CD4-positive, alpha-beta T cell (primary cell): ENCODE data around the gene TEX29. TPM values are rescaled to one million over a fixed set of nuclear protein-coding genes. Genes with fewer than 3 reads are reported as not detected.

Experiments
- ATAC-seq: fragments of 200-7000 bp; cut with Tn5 transposase; one replicate; pipeline ENCODE4 v1.10.0; 2022; ENCODE audit warnings: mild to moderate bottlenecking; ENCODE audit not compliant: poor library complexity
- CTCF ChIA-PET: fragments of 350-600 bp; sonication (Branson Sonifier 250); formaldehyde crosslinking; loops from one replicate; lab custom pipeline; 2021; ENCODE audit warnings: antibody characterized with exemption, inconsistent platforms; lab: Charles Lee
- POLR2A ChIA-PET: fragments of 350-600 bp; sonication (Branson Sonifier 250); formaldehyde crosslinking; loops from one replicate; lab custom pipeline; 2021; ENCODE audit warnings: antibody characterized with exemption, inconsistent platforms; lab: Charles Lee
- DNase-seq, 14 experiments: peaks; one replicate each; pipeline ENCODE4 v3.0.0-alpha.2; 2013 to 2020; ENCODE audit warnings: mixed read lengths in 2 of 14
- H3K27ac ChIP-seq, 2 donors: one replicate each; pipeline versions ENCODE4 v1.5.1 to v1.7.0; 2013; ENCODE audit warnings: low read length in 2 of 2, low read depth in 1 of 2, mild to moderate bottlenecking in 1 of 2
- H3K27me3 ChIP-seq, 2 experiments: 1 replicate in 1 of 2; 2 replicates in 1 of 2; pipeline versions ENCODE4 v1.6.1 to v1.7.0; 2013; ENCODE audit warnings: low read length in 2 of 2, control low read depth in 1 of 2, mild to moderate bottlenecking in 1 of 2, moderate library complexity in 1 of 2; ENCODE audit not compliant: insufficient read depth in 2 of 2, control insufficient read depth in 1 of 2
- H3K36me3 ChIP-seq: one replicate; pipeline ENCODE4 v1.6.1; 2013; ENCODE audit warnings: low read length, control low read depth; ENCODE audit not compliant: insufficient read depth
- H3K4me1 ChIP-seq: one replicate; pipeline ENCODE4 v1.6.1; 2013; ENCODE audit warnings: low read length, control low read depth; ENCODE audit not compliant: insufficient read depth
- H3K4me3 ChIP-seq: one replicate; pipeline ENCODE4 v1.5.1; 2013; ENCODE audit warnings: mild to moderate bottlenecking, low read length, moderate library complexity
- H3K9me3 ChIP-seq, 2 experiments: 1 replicate in 1 of 2; 2 replicates in 1 of 2; pipeline versions ENCODE4 v1.6.1 to v1.7.0; 2013; ENCODE audit warnings: low read length in 2 of 2, mild to moderate bottlenecking in 2 of 2, control low read depth in 1 of 2, moderate library complexity in 1 of 2; ENCODE audit not compliant: control insufficient read depth in 1 of 2, insufficient read depth in 1 of 2
- H3K27ac Mint-ChIP-seq: one replicate; pipeline ENCODE4 v1.8.0; 2020; ENCODE audit warnings: mixed read lengths
- H3K27me3 Mint-ChIP-seq: one replicate; pipeline ENCODE4 v1.8.0; 2021; ENCODE audit warnings: mixed read lengths
- H3K36me3 Mint-ChIP-seq: one replicate; pipeline ENCODE4 v1.8.0; 2021; ENCODE audit warnings: low read depth, mixed read lengths
- H3K4me1 Mint-ChIP-seq: one replicate; pipeline ENCODE4 v1.8.0; 2021; ENCODE audit warnings: low read depth, mixed read lengths
- H3K4me3 Mint-ChIP-seq: one replicate; pipeline ENCODE4 v1.8.0; 2020; ENCODE audit warnings: mild to moderate bottlenecking, mixed read lengths
- H3K9me3 Mint-ChIP-seq: one replicate; pipeline ENCODE4 v1.8.0; 2020; ENCODE audit warnings: mixed read lengths
- CTCF ChIP-seq: fragments of 200-600 bp; IDR thresholded peaks from one replicate; pipeline ENCODE4 v1.8.0; 2022; ENCODE audit warnings: antibody characterized with exemption, mild to moderate bottlenecking
- intact Hi-C, 2 experiments: fragments of 100-400 bp; cut with DNase I in 1 of 2; cut with micrococcal nuclease in 1 of 2; formaldehyde crosslinking; loops; one replicate each; pipeline versions ENCODE4 v1.15.1 to v1.9.0; 2023 to 2025; cut with DNase I, micrococcal nuclease
- total RNA-seq, 174 experiments: library from RNA in 2 of 174; stranded (reverse) in 2 of 174; gene quantifications; one replicate each; pipeline ENCODE4 v1.2.3 and lab custom pipeline; 2021 to 2026

The TEX29 gene
- total RNA-seq, 2 experiments from 2014 or later, result 0.52 to 1.0 TPM

GRCh38 chr13:111356795-111357194 lies 36.4 kb downstream of the TEX29 start:
- CTCF ChIA-PET, result interaction anchor here (0.5 kb wide), 1 partner anchor 777 kb away, joined by 3 read pairs; no protein-coding TSS in a partner anchor
- Histone ChIP-seq H3K27ac (no peak overlapping the region), H3K4me1 (no peaks in the 10 kb centered on the region), H3K4me3 (no peak overlapping the region), H3K9me3 (no peaks in the 10 kb centered on the region), H3K36me3 (no peaks in the 10 kb centered on the region), H3K27me3 (no peaks in the 10 kb centered on the region)
- H3K27me3 Mint-ChIP-seq, result no peaks in the 10 kb centered on the region
- peaks cover 5% of the 10 kb centered on the region for H3K9me3 Mint-ChIP-seq
- DNase-seq, result no peak
- POLR2A ChIA-PET, result no interaction called here
- H3K36me3 Mint-ChIP-seq, result no peaks in the 10 kb centered on the region
- H3K4me3 Mint-ChIP-seq, result no peak overlapping the region
- H3K27ac Mint-ChIP-seq, result no peak overlapping the region
- no peak for ATAC-seq
- no peak for TF ChIP-seq CTCF
- intact Hi-C loops, result no loop called here
- peaks cover 10% of the 10 kb centered on the region for H3K4me1 Mint-ChIP-seq

- Mint-ChIP-seq H3K4me3 (no peak overlapping the region), H3K36me3 (no peaks in the 10 kb centered on the region), H3K9me3 (no peaks in the 10 kb centered on the region), H3K27me3 (no peaks in the 10 kb centered on the region), H3K27ac (no peak overlapping the region), H3K4me1 (peaks cover 10% of the 10 kb centered on the region)
- ChIA-PET CTCF (no interaction called here), POLR2A (no interaction called here)
- H3K4me3 ChIP-seq, result no peak overlapping the region
- H3K27ac ChIP-seq, result no peak overlapping the region
- H3K4me1 ChIP-seq, result no peaks in the 10 kb centered on the region
- no peak for ATAC-seq
- intact Hi-C loops, result no loop called here
- DNase-seq, result no peak
- TF ChIP-seq CTCF, result no peak
- H3K9me3 ChIP-seq, result no peaks in the 10 kb centered on the region
- H3K36me3 ChIP-seq, result no peaks in the 10 kb centered on the region
- H3K27me3 ChIP-seq, result peaks cover 0 to 2% of the 10 kb centered on the region in 2 experiments
Observed at GRCh38 chr13:111359237-111359915, 38.9 kb downstream of the TEX29 start.

GRCh38 chr13:111359930-111360329 lies 39.5 kb downstream of the TEX29 start:
- no peak overlapping the region for H3K27ac Mint-ChIP-seq
- H3K4me3 Mint-ChIP-seq, result no peak overlapping the region
- no peaks in the 10 kb centered on the region for H3K27me3 Mint-ChIP-seq
- no peaks in the 10 kb centered on the region for H3K9me3 Mint-ChIP-seq
- ChIA-PET CTCF (no interaction called here), POLR2A (no interaction called here)
- peaks cover 5% of the 10 kb centered on the region for H3K4me1 Mint-ChIP-seq
- DNase-seq, result no peak
- no peak for ATAC-seq
- H3K36me3 Mint-ChIP-seq, result no peaks in the 10 kb centered on the region
- intact Hi-C loops, result no loop called here
- Histone ChIP-seq H3K4me3 (no peak overlapping the region), H3K27ac (no peak overlapping the region), H3K9me3 (no peaks in the 10 kb centered on the region), H3K4me1 (no peaks in the 10 kb centered on the region), H3K36me3 (no peaks in the 10 kb centered on the region), H3K27me3 (peaks cover 0 to 2% of the 10 kb centered on the region in 2 experiments)
- TF ChIP-seq CTCF, result no peak
